Sigmoid colon (tissue), 7 donors: ENCODE measurements around the gene MTA1. TPM values are rescaled to one million over a fixed set of nuclear protein-coding genes. Genes with fewer than 3 reads are reported as not detected.
A peak's percentile ranks its signal among the peaks of the same experiment; 100 is the strongest.

ENCODE experiments used
- DNase-seq: peaks from one replicate; pipeline ENCODE4 v3.0.0-alpha.2; 2019
- H3K27ac ChIP-seq, 4 donors: fragments of 200-600 bp; sonication (generic); one replicate each; pipeline ENCODE4 v1.5.1; 2016 to 2019; ENCODE audit warnings: mild to moderate bottlenecking in 1 of 4
- H3K27me3 ChIP-seq, 3 donors: fragments of 200-600 bp; sonication (generic); one replicate each; pipeline ENCODE4 v1.5.1; 2019; ENCODE audit warnings: mild to moderate bottlenecking in 1 of 3
- H3K36me3 ChIP-seq, 4 donors: fragments of 200-600 bp; sonication (generic); one replicate each; pipeline ENCODE4 v1.5.1; 2016 to 2019
- H3K4me1 ChIP-seq, 4 donors: fragments of 200-600 bp; sonication (generic); one replicate each; pipeline ENCODE4 v1.5.1; 2017 to 2019
- H3K4me3 ChIP-seq, 4 donors: fragments of 200-600 bp; sonication (generic); one replicate each; pipeline ENCODE4 v1.5.1; 2017 to 2019; ENCODE audit warnings: mild to moderate bottlenecking in 2 of 4, moderate library complexity in 1 of 4
- H3K9me3 ChIP-seq, 4 donors: fragments of 200-600 bp in 3 of 4; sonication (generic) in 3 of 4; one replicate each; pipeline versions ENCODE4 v1.5.1 to v1.6.1; 2013 to 2019
- EP300 ChIP-seq, 4 donors: sonication (generic); formaldehyde crosslinking; IDR thresholded peaks; one replicate each; pipeline ENCODE4 v1.6.1; 2017; ENCODE audit warnings: antibody characterized with exemption in 4 of 4
- POLR2A ChIP-seq, 2 donors: fragments of 450-650 bp; IDR thresholded peaks; one replicate each; pipeline ENCODE4 v1.6.1; 2016; ENCODE audit warnings: antibody characterized with exemption in 2 of 2, mild to moderate bottlenecking in 2 of 2, moderate library complexity in 2 of 2
- POLR2AphosphoS5 ChIP-seq, 4 donors: sonication (generic); formaldehyde crosslinking; IDR thresholded peaks; one replicate each; pipeline ENCODE4 v1.6.1; 2017; ENCODE audit warnings: antibody characterized with exemption in 4 of 4
- WGBS, 2 donors: extraction: QIAGEN DNeasy Blood & Tissue Kit; methylation state at CpG; one replicate each; pipeline ENCODE4 v1.1.7; 2013; 5-methylcytosine and 5-hydroxymethylcytosine counted together
- intact Hi-C: fragments of 100-400 bp; cut with DNase I; formaldehyde crosslinking; loops from one replicate; pipeline ENCODE4 v1.15.1; 2023
- polyA plus RNA-seq, 3 donors: library from polyadenylated mRNA; stranded (reverse); fragments of 200-250 nt; gene quantifications; one replicate each; pipeline ENCODE4 v1.2.3, GENCODE V29; 2013
- total RNA-seq, 4 donors: library from RNA; depleted of rRNA; stranded (reverse); fragments of >200 nt; gene quantifications; one replicate each; pipeline ENCODE4 v1.1.0, GENCODE V29; 2016
- TF ChIP-seq, protein P1 (sequence below), 4 experiments: fragments of 450-650 bp in 3 of 4; fragments of 200-600 bp in 1 of 4; IDR thresholded peaks; one replicate each; pipeline ENCODE4 v1.5.1; 2016 to 2019; ENCODE audit warnings: antibody characterized with exemption in 4 of 4, mild to moderate bottlenecking in 3 of 4, moderate library complexity in 2 of 4
- donor health status: healthy with polysubstance abuse.
- donor health status: Bipolar disorder and iron deficiency.
- donor health status: healthy.

The MTA1 gene
- total and polyA plus RNA-seq, 7 donors = 14.3 to 92.8 (median 44.7) TPM

- peaks cover 0 to 71% (median 69%) of the 10 kb centered on the region in 4 donors for H3K4me1 ChIP-seq
- peaks cover 0 to 4% (median 0%) of the 10 kb centered on the region in 4 donors for H3K36me3 ChIP-seq
- H3K27me3 ChIP-seq = peaks cover 3 to 56% (median 9%) of the 10 kb centered on the region in 3 donors
- WGBS, 2 donors = 19 to 38% methylated on average over 81 of the region's 81 CpGs
- no peak for DNase-seq
- no peak overlapping the region for H3K4me3 ChIP-seq
- H3K27ac ChIP-seq = peak overlapping the region in 3 of 4 donors; percentile 9 to 42 (median 21)
- intact Hi-C loops = loop anchor here (10.0 kb wide), 1 partner anchor 46 kb away; the partner anchor contains the start of gene TMEM121
- no peaks in the 10 kb centered on the region for H3K9me3 ChIP-seq
- TF ChIP-seq POLR2AphosphoS5 (IDR thresholded peaks at IDR 0.05) = no peak
- TF ChIP-seq, protein P1, sequence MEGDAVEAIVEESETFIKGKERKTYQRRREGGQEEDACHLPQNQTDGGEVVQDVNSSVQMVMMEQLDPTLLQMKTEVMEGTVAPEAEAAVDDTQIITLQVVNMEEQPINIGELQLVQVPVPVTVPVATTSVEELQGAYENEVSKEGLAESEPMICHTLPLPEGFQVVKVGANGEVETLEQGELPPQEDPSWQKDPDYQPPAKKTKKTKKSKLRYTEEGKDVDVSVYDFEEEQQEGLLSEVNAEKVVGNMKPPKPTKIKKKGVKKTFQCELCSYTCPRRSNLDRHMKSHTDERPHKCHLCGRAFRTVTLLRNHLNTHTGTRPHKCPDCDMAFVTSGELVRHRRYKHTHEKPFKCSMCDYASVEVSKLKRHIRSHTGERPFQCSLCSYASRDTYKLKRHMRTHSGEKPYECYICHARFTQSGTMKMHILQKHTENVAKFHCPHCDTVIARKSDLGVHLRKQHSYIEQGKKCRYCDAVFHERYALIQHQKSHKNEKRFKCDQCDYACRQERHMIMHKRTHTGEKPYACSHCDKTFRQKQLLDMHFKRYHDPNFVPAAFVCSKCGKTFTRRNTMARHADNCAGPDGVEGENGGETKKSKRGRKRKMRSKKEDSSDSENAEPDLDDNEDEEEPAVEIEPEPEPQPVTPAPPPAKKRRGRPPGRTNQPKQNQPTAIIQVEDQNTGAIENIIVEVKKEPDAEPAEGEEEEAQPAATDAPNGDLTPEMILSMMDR (IDR thresholded peaks at IDR 0.05) = no peak
- TF ChIP-seq POLR2A (IDR thresholded peaks at IDR 0.05) = no peak
- TF ChIP-seq EP300 (IDR thresholded peaks at IDR 0.05) = no peak
Observed at GRCh38 chr14:105478398-105479251, 59.0 kb downstream of the MTA1 start.

GRCh38 chr14:105479431-105480158, 60.0 kb downstream of the MTA1 start:
- no peak overlapping the region for H3K4me3 ChIP-seq
- DNase-seq = no peak
- intact Hi-C loops = loop anchor here (5.0 to 10.0 kb wide), 2 partner anchors 45 to 167 kb away; partner anchors contain the start of genes PACS2 and TMEM121
- H3K9me3 ChIP-seq = no peaks in the 10 kb centered on the region
- peaks cover 3 to 49% (median 9%) of the 10 kb centered on the region in 3 donors for H3K27me3 ChIP-seq
- 30 to 54% methylated on average over 34 of the region's 34 CpGs for WGBS, 2 donors
- peaks cover 0 to 75% (median 72%) of the 10 kb centered on the region in 4 donors for H3K4me1 ChIP-seq
- H3K27ac ChIP-seq = peak overlapping the region in 3 of 4 donors; percentile 91 to 98 (median 91)
- TF ChIP-seq EP300 (IDR thresholded peaks at IDR 0.05) (no peak), POLR2A (IDR thresholded peaks at IDR 0.05) (no peak), POLR2AphosphoS5 (IDR thresholded peaks at IDR 0.05) (no peak)
- TF ChIP-seq, protein P1 (IDR thresholded peaks at IDR 0.05) = no peak
- H3K36me3 ChIP-seq = peaks cover 0 to 4% (median 0%) of the 10 kb centered on the region in 4 donors

DNA sequence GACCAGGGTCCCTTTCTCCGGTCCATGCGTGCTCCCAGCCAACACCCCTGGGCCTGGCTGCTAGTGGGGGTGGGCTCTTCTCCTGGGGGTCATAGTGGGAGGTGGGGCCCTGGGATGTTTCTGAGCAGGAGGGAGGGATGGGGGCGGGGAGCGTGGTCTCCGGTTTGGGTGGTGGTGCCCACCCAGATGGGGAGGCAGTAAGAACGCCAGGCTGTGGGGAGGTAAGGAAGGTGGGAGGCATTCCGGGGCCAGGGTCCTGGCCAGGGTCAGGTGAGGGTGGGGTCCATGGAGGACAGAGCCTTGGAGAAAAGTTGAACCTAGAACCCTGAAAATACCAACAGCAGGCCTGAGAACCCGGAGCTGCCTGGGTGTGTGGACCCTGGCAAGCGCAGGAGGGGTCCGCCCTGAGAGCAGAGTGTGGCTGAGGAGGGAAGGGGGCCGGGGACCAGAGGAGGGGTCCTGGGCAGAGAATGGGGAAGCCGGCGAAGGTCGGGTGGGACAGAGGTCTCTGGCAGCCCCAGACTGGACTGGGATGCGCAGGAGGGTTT, 60.6 kb downstream of the MTA1 start:
- no peak for DNase-seq
- 44 to 59% methylated on average over 15 of the region's 15 CpGs for WGBS, 2 donors
- Histone ChIP-seq H3K27me3 (peaks cover under 1 to 43% (median 5%) of the 10 kb centered on the region in 3 donors), H3K27ac (peak overlapping the region; percentile 85 to 98 (median 91)), H3K4me1 (peaks cover 0 to 74% (median 69%) of the 10 kb centered on the region in 4 donors), H3K4me3 (no peak overlapping the region), H3K9me3 (no peaks in the 10 kb centered on the region), H3K36me3 (peaks cover 0 to 4% (median 0%) of the 10 kb centered on the region in 4 donors)
- intact Hi-C loops = loop anchor here (5.0 kb wide), 1 partner anchor 168 kb away; the partner anchor contains the start of gene PACS2
- TF ChIP-seq, protein P1 (IDR thresholded peaks at IDR 0.05) = no peak
- TF ChIP-seq EP300 (IDR thresholded peaks at IDR 0.05) (no peak), POLR2AphosphoS5 (IDR thresholded peaks at IDR 0.05) (no peak), POLR2A (IDR thresholded peaks at IDR 0.05) (no peak)
